HEK293 (cell line): Measurements from ENCODE around the gene CXXC1.

Experiments used
- CTCF ChIA-PET: fragments of 350-600 bp; formaldehyde crosslinking; extraction: SDS; loops from one replicate; lab custom pipeline; 2021; ENCODE audit warnings: antibody characterized with exemption; lab: Yijun Ruan, JAX
- POLR2A ChIA-PET: fragments of 300-600 bp; formaldehyde crosslinking; extraction: SDS; loops from one replicate; lab custom pipeline; 2020; ENCODE audit warnings: antibody characterized with exemption, inconsistent platforms; lab: Yijun Ruan, JAX
- H3K27ac ChIP-seq: fragments of 200-500 bp; sonication (Bioruptor generic); 2 replicates; pipeline ENCODE4 v1.5.1; 2014; ENCODE audit warnings: low read depth, low read length, control low read depth, inconsistent platforms; ENCODE audit errors: extremely low read depth
- H3K36me3 ChIP-seq, 2 experiments: fragments of 200-500 bp in 1 of 2; sonication (Bioruptor generic) in 1 of 2; 1 replicate in 1 of 2; 2 replicates in 1 of 2; pipeline ENCODE4 v1.5.1; 2014 to 2017; ENCODE audit warnings: inconsistent platforms in 2 of 2, low read length in 2 of 2; ENCODE audit not compliant: control insufficient read depth in 2 of 2, insufficient read depth in 1 of 2
- H3K4me1 ChIP-seq: fragments of 200-500 bp; sonication (Bioruptor generic); 2 replicates; pipeline ENCODE4 v1.5.1; 2014; ENCODE audit warnings: mild to moderate bottlenecking, low read length, inconsistent platforms; ENCODE audit not compliant: control insufficient read depth, insufficient read depth
- H3K4me3 ChIP-seq: 2 replicates; pipeline ENCODE4 v1.5.1; 2011; ENCODE audit warnings: low read depth, mild to moderate bottlenecking, control low read depth, low read length, moderate library complexity
- H3K9me3 ChIP-seq: fragments of 200-500 bp; sonication (Bioruptor generic); 2 replicates; pipeline ENCODE4 v1.5.1; 2014; ENCODE audit warnings: low read depth, low read length, inconsistent platforms; ENCODE audit not compliant: control insufficient read depth, insufficient read depth
- EGR2 ChIP-seq: fragments of 450-650 bp; formaldehyde crosslinking; IDR thresholded peaks from 2 replicates; pipeline ENCODE4 v1.5.1; 2016; ENCODE audit warnings: low read depth, missing biosample characterization, missing genetic modification characterization
- GFI1B ChIP-seq: fragments of 450-650 bp; formaldehyde crosslinking; IDR thresholded peaks from 2 replicates; pipeline ENCODE4 v1.5.1; 2016; ENCODE audit warnings: missing biosample characterization, missing genetic modification characterization
- GLI2 ChIP-seq: fragments of 450-650 bp; formaldehyde crosslinking; IDR thresholded peaks from 2 replicates; pipeline ENCODE4; 2017; ENCODE audit warnings: missing biosample characterization, missing genetic modification characterization, low read depth, borderline replicate concordance
- OSR2 ChIP-seq: fragments of 450-650 bp; formaldehyde crosslinking; IDR thresholded peaks from 2 replicates; pipeline ENCODE4 v1.5.1; 2016; ENCODE audit warnings: missing biosample characterization, missing genetic modification characterization
- PRDM1 ChIP-seq: fragments of 450-650 bp; formaldehyde crosslinking; IDR thresholded peaks from 2 replicates; pipeline ENCODE4; 2016; ENCODE audit warnings: missing biosample characterization, missing genetic modification characterization
- RBAK ChIP-seq: fragments of 450-650 bp; formaldehyde crosslinking; IDR thresholded peaks from 2 replicates; pipeline ENCODE4 v1.5.1; 2016; ENCODE audit warnings: missing biosample characterization, missing genetic modification characterization
- SP2 ChIP-seq: fragments of 450-650 bp; formaldehyde crosslinking; IDR thresholded peaks from 2 replicates; pipeline ENCODE4 v1.5.1; 2016; ENCODE audit warnings: missing biosample characterization, missing genetic modification characterization
- TCF7L2 ChIP-seq: IDR thresholded peaks from 2 replicates; pipeline ENCODE4 v1.6.1; 2011; ENCODE audit warnings: low read depth, mild to moderate bottlenecking, inconsistent platforms, low read length, moderate library complexity, borderline replicate concordance
- YY2 ChIP-seq: fragments of 450-650 bp; formaldehyde crosslinking; IDR thresholded peaks from 2 replicates; pipeline ENCODE4 v1.5.1; 2016; ENCODE audit warnings: missing biosample characterization, missing genetic modification characterization
- ZBTB8A ChIP-seq: fragments of 450-650 bp; formaldehyde crosslinking; IDR thresholded peaks from 2 replicates; pipeline ENCODE4 v1.5.1; 2016; ENCODE audit warnings: missing biosample characterization, missing genetic modification characterization
- ZEB2 ChIP-seq: fragments of 450-650 bp; formaldehyde crosslinking; IDR thresholded peaks from 2 replicates; pipeline ENCODE4 v1.5.1; 2016; ENCODE audit warnings: missing biosample characterization, missing genetic modification characterization
- ZNF239 ChIP-seq: fragments of 450-650 bp; formaldehyde crosslinking; IDR thresholded peaks from 2 replicates; pipeline ENCODE4 v1.5.1; 2016; ENCODE audit warnings: missing biosample characterization, missing genetic modification characterization
- ZNF341 ChIP-seq: fragments of 450-650 bp; formaldehyde crosslinking; IDR thresholded peaks from 2 replicates; pipeline ENCODE4; 2016; ENCODE audit warnings: low read depth, missing biosample characterization, missing genetic modification characterization
- ZNF391 ChIP-seq: fragments of 450-650 bp; formaldehyde crosslinking; IDR thresholded peaks from 2 replicates; pipeline ENCODE4 v1.5.1; 2016; ENCODE audit warnings: low read depth, missing biosample characterization, missing genetic modification characterization, borderline replicate concordance
- ZNF701 ChIP-seq: fragments of 450-650 bp; formaldehyde crosslinking; IDR thresholded peaks from 2 replicates; pipeline ENCODE4 v1.5.1; 2016; ENCODE audit warnings: missing biosample characterization, missing genetic modification characterization
- TF ChIP-seq, protein P1 (sequence below): fragments of 450-650 bp; formaldehyde crosslinking; IDR thresholded peaks from 2 replicates; pipeline ENCODE4 v1.5.1; 2016; ENCODE audit warnings: missing biosample characterization, missing genetic modification characterization
- TF ChIP-seq, protein P2 (sequence below): fragments of 450-650 bp; formaldehyde crosslinking; IDR thresholded peaks from 2 replicates; pipeline ENCODE4 v1.5.1; 2016; ENCODE audit warnings: missing biosample characterization, missing genetic modification characterization

The CXXC1 gene

DNA sequence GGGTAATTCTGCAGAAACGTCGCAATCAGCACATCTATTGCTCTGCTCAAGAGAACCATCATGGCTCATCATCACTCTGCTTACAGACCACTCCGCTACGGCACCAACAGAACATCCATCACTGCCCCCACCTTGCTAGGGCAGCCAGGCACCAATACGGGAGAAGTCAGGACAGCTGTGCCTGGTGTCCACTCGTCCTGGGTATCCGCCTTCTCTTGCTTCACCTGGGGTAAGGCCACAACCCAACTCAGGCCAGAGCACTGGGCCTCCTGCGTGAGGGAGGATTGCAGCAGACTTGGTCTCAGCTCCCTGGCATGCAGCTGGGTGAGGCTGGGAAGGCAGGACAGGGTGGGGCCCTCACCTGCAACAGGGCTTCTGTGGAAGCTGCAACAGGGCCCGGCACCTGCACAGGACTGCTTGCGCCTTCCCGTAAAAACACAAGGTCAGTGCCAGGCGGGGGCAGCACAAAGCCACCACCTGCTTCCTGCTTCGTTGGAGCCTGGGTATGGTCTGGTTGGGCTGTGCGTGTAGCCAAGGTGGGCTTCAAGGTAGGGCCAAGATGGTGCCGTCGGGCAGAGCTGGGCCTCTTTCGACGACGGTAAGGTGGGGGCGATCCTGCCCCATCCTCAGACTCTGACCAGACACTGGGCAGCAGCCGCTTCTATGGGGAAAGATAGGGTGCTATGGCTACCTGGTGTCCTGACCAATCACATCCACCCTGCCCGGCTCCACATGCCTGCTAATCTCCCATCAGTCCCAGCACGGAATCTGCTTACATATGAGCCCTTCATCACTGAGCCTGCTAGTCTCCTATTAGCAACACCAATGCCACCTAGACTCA lies 14.1 kb downstream of the CXXC1 start (continued):
- TF ChIP-seq, protein P1, sequence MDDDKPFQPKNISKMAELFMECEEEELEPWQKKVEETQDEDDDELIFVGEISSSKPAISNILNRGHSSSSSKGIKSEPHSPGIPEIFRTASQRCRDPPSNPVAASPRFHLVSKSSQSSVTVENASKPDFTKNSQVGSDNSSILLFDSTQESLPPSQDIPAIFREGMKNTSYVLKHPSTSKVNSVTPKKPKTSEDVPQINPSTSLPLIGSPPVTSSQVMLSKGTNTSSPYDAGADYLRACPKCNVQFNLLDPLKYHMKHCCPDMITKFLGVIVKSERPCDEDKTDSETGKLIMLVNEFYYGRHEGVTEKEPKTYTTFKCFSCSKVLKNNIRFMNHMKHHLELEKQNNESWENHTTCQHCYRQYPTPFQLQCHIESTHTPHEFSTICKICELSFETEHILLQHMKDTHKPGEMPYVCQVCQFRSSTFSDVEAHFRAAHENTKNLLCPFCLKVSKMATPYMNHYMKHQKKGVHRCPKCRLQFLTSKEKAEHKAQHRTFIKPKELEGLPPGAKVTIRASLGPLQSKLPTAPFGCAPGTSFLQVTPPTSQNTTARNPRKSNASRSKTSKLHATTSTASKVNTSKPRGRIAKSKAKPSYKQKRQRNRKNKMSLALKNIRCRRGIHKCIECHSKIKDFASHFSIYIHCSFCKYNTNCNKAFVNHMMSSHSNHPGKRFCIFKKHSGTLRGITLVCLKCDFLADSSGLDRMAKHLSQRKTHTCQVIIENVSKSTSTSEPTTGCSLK (tag by site-specific recombination): no peak
- TF ChIP-seq ZNF391 (no peak), ZNF701 (no peak), ZEB2 (tag by site-specific recombination) (no peak), GLI2 (tag by site-specific recombination) (no peak), ZBTB8A (tag by site-specific recombination) (no peak), YY2 (tag by site-specific recombination) (no peak), OSR2 (tag by site-specific recombination) (no peak), RBAK (tag by site-specific recombination) (no peak)
- TF ChIP-seq, protein P2, sequence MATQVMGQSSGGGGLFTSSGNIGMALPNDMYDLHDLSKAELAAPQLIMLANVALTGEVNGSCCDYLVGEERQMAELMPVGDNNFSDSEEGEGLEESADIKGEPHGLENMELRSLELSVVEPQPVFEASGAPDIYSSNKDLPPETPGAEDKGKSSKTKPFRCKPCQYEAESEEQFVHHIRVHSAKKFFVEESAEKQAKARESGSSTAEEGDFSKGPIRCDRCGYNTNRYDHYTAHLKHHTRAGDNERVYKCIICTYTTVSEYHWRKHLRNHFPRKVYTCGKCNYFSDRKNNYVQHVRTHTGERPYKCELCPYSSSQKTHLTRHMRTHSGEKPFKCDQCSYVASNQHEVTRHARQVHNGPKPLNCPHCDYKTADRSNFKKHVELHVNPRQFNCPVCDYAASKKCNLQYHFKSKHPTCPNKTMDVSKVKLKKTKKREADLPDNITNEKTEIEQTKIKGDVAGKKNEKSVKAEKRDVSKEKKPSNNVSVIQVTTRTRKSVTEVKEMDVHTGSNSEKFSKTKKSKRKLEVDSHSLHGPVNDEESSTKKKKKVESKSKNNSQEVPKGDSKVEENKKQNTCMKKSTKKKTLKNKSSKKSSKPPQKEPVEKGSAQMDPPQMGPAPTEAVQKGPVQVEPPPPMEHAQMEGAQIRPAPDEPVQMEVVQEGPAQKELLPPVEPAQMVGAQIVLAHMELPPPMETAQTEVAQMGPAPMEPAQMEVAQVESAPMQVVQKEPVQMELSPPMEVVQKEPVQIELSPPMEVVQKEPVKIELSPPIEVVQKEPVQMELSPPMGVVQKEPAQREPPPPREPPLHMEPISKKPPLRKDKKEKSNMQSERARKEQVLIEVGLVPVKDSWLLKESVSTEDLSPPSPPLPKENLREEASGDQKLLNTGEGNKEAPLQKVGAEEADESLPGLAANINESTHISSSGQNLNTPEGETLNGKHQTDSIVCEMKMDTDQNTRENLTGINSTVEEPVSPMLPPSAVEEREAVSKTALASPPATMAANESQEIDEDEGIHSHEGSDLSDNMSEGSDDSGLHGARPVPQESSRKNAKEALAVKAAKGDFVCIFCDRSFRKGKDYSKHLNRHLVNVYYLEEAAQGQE (tag by site-specific recombination): no peak
- TF ChIP-seq, all 188 proteins: peak for 0

DNA sequence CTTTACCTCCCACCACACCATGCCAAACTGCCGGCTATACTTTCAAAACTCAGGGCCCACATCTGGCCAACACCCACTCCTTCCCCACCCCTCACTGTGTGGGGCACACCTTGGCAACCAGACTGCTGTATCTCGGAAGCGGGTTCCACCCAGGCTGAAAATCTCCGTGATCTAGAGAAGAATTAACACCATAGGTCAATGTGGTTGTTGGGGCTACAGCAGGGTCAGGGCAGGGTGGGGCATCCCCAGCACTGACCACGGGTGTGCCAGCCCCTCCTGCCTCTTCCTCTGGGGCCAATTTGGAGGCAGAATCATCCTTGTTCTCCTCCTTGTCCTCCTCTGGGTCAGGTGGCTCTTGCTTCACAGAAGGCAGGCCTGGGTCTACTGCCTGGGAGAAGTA lies 14.9 kb downstream of the CXXC1 start:
- Histone ChIP-seq H3K36me3 (peaks cover 34 to 86% of the 10 kb centered on the region in 2 experiments), H3K9me3 (no peaks in the 10 kb centered on the region), H3K27ac (no peak overlapping the region), H3K4me1 (no peaks in the 10 kb centered on the region), H3K4me3 (no peak overlapping the region)
- TF ChIP-seq PRDM1 (tag by site-specific recombination): no peak
- no peak for TF ChIP-seq SP2 (tag by site-specific recombination)
- no peak for TF ChIP-seq GFI1B (tag by site-specific recombination)
- no peak for TF ChIP-seq ZNF341 (tag by site-specific recombination)
- no peak for TF ChIP-seq TCF7L2
- peak; percentile 44; the same call in 1 of the 2 replicates for TF ChIP-seq EGR2
- no peak for TF ChIP-seq ZNF239 (tag by site-specific recombination)
- ChIA-PET CTCF (no interaction called here), POLR2A (interaction anchor here (1.1 to 4.1 kb wide), 2 partner anchors 9 to 104 kb away, joined by 4 to 31 read pairs; partner anchors contain the start of gene MBD1)
